ENCODE measurements around the gene CASKIN1.
"Not testable (repeated sequence)": the region's sequence is repeated elsewhere in the genome, so short reads cannot be mapped to it uniquely, and the experiment has no call there.

Gene CASKIN1

GRCh38 chr16:2206780-2207433, 10.5 kb upstream of the CASKIN1 start:
- no peak overlapping the region for H3K4me3 ChIP-seq (ENCODE audit: low read depth in 1 of 2, low read length in 2 of 2)
- H3K27me3 ChIP-seq (ENCODE audit: low read depth, low read length) = no peaks in the 10 kb centered on the region
- H3K27ac ChIP-seq (ENCODE audit: low read length) = no peak overlapping the region
- no peaks in the 10 kb centered on the region for H3K9me3 ChIP-seq (ENCODE audit: control insufficient read depth in 1 of 2, low read length in 2 of 2)
- peaks cover 9 to 19% of the 10 kb centered on the region in 2 donors for H3K4me1 ChIP-seq (ENCODE audit: control insufficient read depth in 1 of 2, insufficient read depth in 2 of 2, low read length in 2 of 2)
- H3K36me3 ChIP-seq (ENCODE audit: control insufficient read depth in 1 of 2, insufficient read depth in 2 of 2, low read length in 2 of 2) = peaks cover 3 to 20% of the 10 kb centered on the region in 2 donors

- no peaks in the 10 kb centered on the region for H3K27me3 ChIP-seq (ENCODE audit: low read depth, low read length)
- H3K4me3 ChIP-seq (ENCODE audit: low read depth in 1 of 2, low read length in 2 of 2) = peak overlapping the region; percentile 70 to 76
- H3K9me3 ChIP-seq (ENCODE audit: control insufficient read depth in 1 of 2, low read length in 2 of 2) = no peaks in the 10 kb centered on the region
- peaks cover 0 to 20% of the 10 kb centered on the region in 2 donors for H3K36me3 ChIP-seq (ENCODE audit: control insufficient read depth in 1 of 2, insufficient read depth in 2 of 2, low read length in 2 of 2)
- H3K4me1 ChIP-seq (ENCODE audit: control insufficient read depth in 1 of 2, insufficient read depth in 2 of 2, low read length in 2 of 2) = peaks cover 9 to 19% of the 10 kb centered on the region in 2 donors
- peak overlapping the region; percentile 31 for H3K27ac ChIP-seq (ENCODE audit: low read length)
Measured at GRCh38 chr16:2206420-2206779, 10.0 kb upstream of the CASKIN1 start.

- peaks cover 0 to 20% of the 10 kb centered on the region in 2 donors for H3K36me3 ChIP-seq (ENCODE audit: control insufficient read depth in 1 of 2, insufficient read depth in 2 of 2, low read length in 2 of 2)
- H3K4me3 ChIP-seq (ENCODE audit: low read depth in 1 of 2, low read length in 2 of 2) = peak overlapping the region; percentile 70 to 76
- H3K9me3 ChIP-seq (ENCODE audit: control insufficient read depth in 1 of 2, low read length in 2 of 2) = no peaks in the 10 kb centered on the region
- peak overlapping the region; percentile 31 for H3K27ac ChIP-seq (ENCODE audit: low read length)
- peaks cover 9 to 19% of the 10 kb centered on the region in 2 donors for H3K4me1 ChIP-seq (ENCODE audit: control insufficient read depth in 1 of 2, insufficient read depth in 2 of 2, low read length in 2 of 2)
- H3K27me3 ChIP-seq (ENCODE audit: low read depth, low read length) = no peaks in the 10 kb centered on the region
Measured at GRCh38 chr16:2205967-2206313, 9.5 kb upstream of the CASKIN1 start.

- H3K9me3 ChIP-seq (ENCODE audit: control insufficient read depth in 1 of 2, low read length in 2 of 2) = no peaks in the 10 kb centered on the region
- H3K27me3 ChIP-seq (ENCODE audit: low read depth, low read length) = no peaks in the 10 kb centered on the region
- H3K36me3 ChIP-seq (ENCODE audit: control insufficient read depth in 1 of 2, insufficient read depth in 2 of 2, low read length in 2 of 2) = peaks cover 0 to 20% of the 10 kb centered on the region in 2 donors
- peaks cover 9 to 19% of the 10 kb centered on the region in 2 donors for H3K4me1 ChIP-seq (ENCODE audit: control insufficient read depth in 1 of 2, insufficient read depth in 2 of 2, low read length in 2 of 2)
- H3K4me3 ChIP-seq (ENCODE audit: low read depth in 1 of 2, low read length in 2 of 2) = peak within 1 kb of the TSS; percentile 70 to 76
- H3K27ac ChIP-seq (ENCODE audit: low read length) = peak within 1 kb of the TSS; percentile 51
Measured at GRCh38 chr16:2205104-2205966, 8.9 kb upstream of the CASKIN1 start, which contains the start of gene MLST8. Gene MLST8, plus strand, starts transcription at chr16:2205454. Its CDS starts 632 bp downstream, at chr16:2206086.

- H3K4me1 ChIP-seq (ENCODE audit: control insufficient read depth in 1 of 2, insufficient read depth in 2 of 2, low read length in 2 of 2) = peaks cover 9 to 19% of the 10 kb centered on the region in 2 donors
- peak overlapping the region; percentile 51 for H3K27ac ChIP-seq (ENCODE audit: low read length)
- no peaks in the 10 kb centered on the region for H3K9me3 ChIP-seq (ENCODE audit: control insufficient read depth in 1 of 2, low read length in 2 of 2)
- peaks cover 0 to 20% of the 10 kb centered on the region in 2 donors for H3K36me3 ChIP-seq (ENCODE audit: control insufficient read depth in 1 of 2, insufficient read depth in 2 of 2, low read length in 2 of 2)
- H3K27me3 ChIP-seq (ENCODE audit: low read depth, low read length) = no peaks in the 10 kb centered on the region
- H3K4me3 ChIP-seq (ENCODE audit: low read depth in 1 of 2, low read length in 2 of 2) = peak overlapping the region; percentile 70 to 76
Measured at GRCh38 chr16:2204416-2205103, 8.2 kb upstream of the CASKIN1 start.

GRCh38 chr16:2203119-2203688, 6.8 kb upstream of the CASKIN1 start:
- peaks cover 9 to 19% of the 10 kb centered on the region in 2 donors for H3K4me1 ChIP-seq (ENCODE audit: control insufficient read depth in 1 of 2, insufficient read depth in 2 of 2, low read length in 2 of 2)
- not testable (repeated sequence) for H3K27me3 ChIP-seq (ENCODE audit: low read depth, low read length); H3K9me3 ChIP-seq (ENCODE audit: control insufficient read depth in 1 of 2, low read length in 2 of 2); H3K36me3 ChIP-seq (ENCODE audit: control insufficient read depth in 1 of 2, insufficient read depth in 2 of 2, low read length in 2 of 2); H3K4me3 ChIP-seq (ENCODE audit: low read depth in 1 of 2, low read length in 2 of 2); H3K27ac ChIP-seq (ENCODE audit: low read length)

- H3K4me1 ChIP-seq (ENCODE audit: control insufficient read depth in 1 of 2, insufficient read depth in 2 of 2, low read length in 2 of 2) = peaks cover 3 to 13% of the 10 kb centered on the region in 2 donors
- H3K4me3 ChIP-seq (ENCODE audit: low read depth in 1 of 2, low read length in 2 of 2) = no peak overlapping the region
- no peak overlapping the region for H3K27ac ChIP-seq (ENCODE audit: low read length)
- no peaks in the 10 kb centered on the region for H3K36me3 ChIP-seq (ENCODE audit: control insufficient read depth in 1 of 2, insufficient read depth in 2 of 2, low read length in 2 of 2)
- no peaks in the 10 kb centered on the region for H3K9me3 ChIP-seq (ENCODE audit: control insufficient read depth in 1 of 2, low read length in 2 of 2)
- peaks cover 17% of the 10 kb centered on the region for H3K27me3 ChIP-seq (ENCODE audit: low read depth, low read length)
Measured at GRCh38 chr16:2200313-2200712, 3.9 kb upstream of the CASKIN1 start.

- Histone ChIP-seq H3K36me3 (ENCODE audit: control insufficient read depth in 1 of 2, insufficient read depth in 2 of 2, low read length in 2 of 2) (no peaks in the 10 kb centered on the region), H3K27me3 (ENCODE audit: low read depth, low read length) (peaks cover 24% of the 10 kb centered on the region)
Measured at GRCh38 chr16:2199621-2200139, 3.3 kb upstream of the CASKIN1 start.

GRCh38 chr16:2199095-2199494, 2.7 kb upstream of the CASKIN1 start:
- Histone ChIP-seq H3K4me3 (ENCODE audit: low read depth in 1 of 2, low read length in 2 of 2) (no peak overlapping the region), H3K9me3 (ENCODE audit: control insufficient read depth in 1 of 2, low read length in 2 of 2) (no peaks in the 10 kb centered on the region), H3K36me3 (ENCODE audit: control insufficient read depth in 1 of 2, insufficient read depth in 2 of 2, low read length in 2 of 2) (no peaks in the 10 kb centered on the region), H3K27me3 (ENCODE audit: low read depth, low read length) (peaks cover 29% of the 10 kb centered on the region), H3K27ac (ENCODE audit: low read length) (no peak overlapping the region), H3K4me1 (ENCODE audit: control insufficient read depth in 1 of 2, insufficient read depth in 2 of 2, low read length in 2 of 2) (peaks cover 0 to 16% of the 10 kb centered on the region in 2 donors)

More at GRCh38 chr16:2199621-2200139, 3.3 kb upstream of the CASKIN1 start:
- Histone ChIP-seq H3K4me1 (ENCODE audit: control insufficient read depth in 1 of 2, insufficient read depth in 2 of 2, low read length in 2 of 2) (peaks cover 2 to 16% of the 10 kb centered on the region in 2 donors), H3K9me3 (ENCODE audit: control insufficient read depth in 1 of 2, low read length in 2 of 2) (no peaks in the 10 kb centered on the region), H3K27ac (ENCODE audit: low read length) (no peak overlapping the region), H3K4me3 (ENCODE audit: low read depth in 1 of 2, low read length in 2 of 2) (no peak overlapping the region)

- H3K36me3 ChIP-seq (ENCODE audit: control insufficient read depth in 1 of 2, insufficient read depth in 2 of 2, low read length in 2 of 2) = no peaks in the 10 kb centered on the region
- H3K9me3 ChIP-seq (ENCODE audit: control insufficient read depth in 1 of 2, low read length in 2 of 2) = no peaks in the 10 kb centered on the region
- peaks cover 29% of the 10 kb centered on the region for H3K27me3 ChIP-seq (ENCODE audit: low read depth, low read length)
- peaks cover 0 to 16% of the 10 kb centered on the region in 2 donors for H3K4me1 ChIP-seq (ENCODE audit: control insufficient read depth in 1 of 2, insufficient read depth in 2 of 2, low read length in 2 of 2)
- H3K27ac ChIP-seq (ENCODE audit: low read length) = no peak overlapping the region
- H3K4me3 ChIP-seq (ENCODE audit: low read depth in 1 of 2, low read length in 2 of 2) = no peak overlapping the region
Measured at GRCh38 chr16:2198283-2198682, 1.9 kb upstream of the CASKIN1 start.

Data from muscle layer of duodenum (tissue), 2 donors.